Raji (cell line): ENCODE measurements around the gene MRPL41.

Source experiments
- POLR2A ChIP-seq: IDR thresholded peaks from 2 replicates; pipeline ENCODE4 v1.6.1; 2011; ENCODE audit warnings: low read depth, low read length, control low read depth; ENCODE audit not compliant: insufficient read depth

Gene MRPL41

GRCh38 chr9:137578518-137579258 is 27.0 kb downstream of the MRPL41 start, which contains the start of gene DPH7:
DPH7 (minus strand) TSS chr9:137578925; CDS start chr9:137578777, 148 bp downstream.
- TF ChIP-seq POLR2A: peak; percentile 78

GRCh38 chr9:137579259-137579604 is 27.6 kb downstream of the MRPL41 start:
- no peak for TF ChIP-seq POLR2A

- no peak for TF ChIP-seq POLR2A
Observed at GRCh38 chr9:137580209-137580953, 28.7 kb downstream of the MRPL41 start.

- TF ChIP-seq POLR2A: no peak
Observed at GRCh38 chr9:137580954-137581322, 29.3 kb downstream of the MRPL41 start.

DNA sequence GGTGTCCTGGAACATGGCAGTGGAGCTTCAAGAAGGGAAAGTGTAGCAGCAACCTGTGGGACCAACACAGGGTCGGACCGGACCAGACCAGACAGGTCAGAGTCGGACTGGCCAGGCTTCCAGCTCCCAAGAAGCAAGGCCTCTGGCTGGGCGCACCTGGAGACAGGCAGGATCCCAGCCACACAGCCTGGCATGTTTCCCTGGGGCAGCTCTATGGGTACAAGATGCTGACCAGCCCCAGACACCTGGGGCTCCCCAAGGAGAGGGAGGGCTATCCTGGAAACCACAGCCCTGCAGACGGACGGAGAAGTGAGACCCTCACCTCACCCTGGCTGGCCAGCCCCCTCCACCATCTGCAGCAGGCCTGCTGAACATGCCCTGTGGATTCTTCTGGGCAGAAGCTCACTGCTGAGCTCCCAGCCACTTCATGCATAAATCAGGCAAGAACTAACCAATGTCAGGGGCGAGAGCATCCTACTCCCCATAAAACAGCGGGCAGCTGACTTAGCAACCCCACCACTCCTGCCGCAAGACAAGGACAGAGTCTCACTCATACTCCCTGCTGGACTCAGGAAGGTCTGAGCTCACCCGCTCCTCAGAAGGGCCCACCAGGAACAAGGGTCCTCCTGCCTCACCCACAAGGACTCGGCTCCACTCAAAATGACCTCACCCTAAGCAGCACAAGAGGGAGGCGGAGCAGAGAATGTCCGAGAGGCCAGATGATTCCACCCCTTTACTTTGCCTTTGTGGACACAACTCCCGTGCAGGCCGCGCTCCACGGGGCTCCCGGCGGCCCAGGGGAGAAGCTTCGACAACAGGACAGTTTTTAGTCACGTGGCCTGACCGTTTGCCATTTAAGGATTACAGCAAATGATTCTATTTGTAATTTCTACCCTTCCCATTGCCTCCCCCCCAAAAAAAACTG is 29.9 kb downstream of the MRPL41 start:
- TF ChIP-seq POLR2A: no peak

GRCh38 chr9:137582286-137582860 is 30.7 kb downstream of the MRPL41 start:
- no peak for TF ChIP-seq POLR2A

GRCh38 chr9:137583347-137583746 is 31.7 kb downstream of the MRPL41 start:
- no peak for TF ChIP-seq POLR2A

GRCh38 chr9:137583957-137584356 is 32.3 kb downstream of the MRPL41 start:
- TF ChIP-seq POLR2A: no peak

DNA sequence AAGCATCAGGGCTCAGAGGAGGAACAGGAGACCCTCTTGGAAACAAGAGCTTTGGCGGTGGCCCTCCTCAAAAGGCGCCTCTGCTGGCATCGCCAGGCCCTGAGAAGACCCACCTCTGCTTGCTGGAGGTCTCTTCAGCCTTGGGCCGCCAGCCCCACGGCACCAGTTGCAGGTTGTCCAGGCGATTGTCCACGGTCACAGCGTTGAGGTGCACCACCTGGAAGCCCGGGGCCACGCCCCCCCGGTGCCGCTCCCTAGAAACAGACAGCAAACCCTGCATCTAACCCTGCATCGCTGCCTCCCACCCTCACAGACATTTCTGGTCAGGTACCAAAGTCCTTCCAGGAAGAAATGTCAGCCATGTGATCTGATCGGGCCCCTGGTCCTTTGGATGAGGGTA is 35.2 kb downstream of the MRPL41 start:
- TF ChIP-seq POLR2A: no peak

DNA sequence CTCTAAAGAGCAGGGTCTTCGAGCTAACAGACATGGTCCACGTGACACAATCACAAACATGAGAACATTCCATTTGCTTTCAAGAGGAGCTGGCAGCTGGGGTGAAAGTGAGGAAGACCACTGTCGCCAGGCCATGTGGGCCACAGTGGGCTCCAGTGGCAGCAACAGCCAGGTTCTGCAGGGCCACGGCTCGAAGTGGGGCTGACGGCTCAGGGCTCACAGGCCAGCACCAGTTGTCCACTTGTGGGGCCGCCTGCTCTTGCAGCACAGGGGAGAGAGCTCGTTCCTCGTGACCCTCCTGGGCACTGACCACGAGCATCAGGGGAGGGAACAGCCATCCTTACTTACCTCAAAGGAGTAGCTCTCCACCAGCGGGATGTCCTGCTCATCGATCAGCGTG is 36.6 kb downstream of the MRPL41 start:
- no peak for TF ChIP-seq POLR2A

GRCh38 chr9:137588891-137589290 is 37.2 kb downstream of the MRPL41 start:
- TF ChIP-seq POLR2A: no peak

GRCh38 chr9:137589441-137590122 is 37.9 kb downstream of the MRPL41 start:
- no peak for TF ChIP-seq POLR2A

DNA sequence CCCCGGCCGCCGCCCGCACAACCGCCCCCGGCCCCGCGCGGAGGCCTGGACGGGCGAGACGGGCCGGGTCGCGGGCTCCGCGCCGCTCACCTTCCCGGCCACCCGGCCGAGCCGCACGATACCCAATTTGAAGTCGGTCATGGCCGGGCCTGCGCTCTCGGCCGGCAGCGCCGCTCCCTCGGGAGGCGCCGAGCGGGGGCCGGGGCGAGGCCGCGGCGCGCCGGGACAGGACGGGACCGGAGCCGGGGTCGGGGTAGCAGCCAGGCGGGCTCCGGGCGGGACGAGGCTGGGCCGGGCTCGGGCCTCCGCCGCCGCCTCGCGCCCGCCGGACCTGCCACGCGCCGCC is 38.4 kb downstream of the MRPL41 start:
- no peak for TF ChIP-seq POLR2A

GRCh38 chr9:137590469-137591383 is 39.0 kb downstream of the MRPL41 start, which contains the start of gene ZMYND19:
ZMYND19 (minus strand) TSS chr9:137590512; CDS start chr9:137590263, 249 bp downstream.
- TF ChIP-seq POLR2A: peak; percentile 70
